Endothelial cell of umbilical vein (primary cell): ENCODE data around the gene SLC23A2. TPM values are rescaled to one million over a fixed set of nuclear protein-coding genes. Genes with fewer than 3 reads are reported as not detected.

Experiments used
- BruUV-seq: library from RNA; stranded (reverse); fragments of 400-500 nt; replicated peaks from 2 replicates; lab custom pipeline; 2021; lab: Mats Ljungman, UMichigan
- CTCF ChIA-PET: fragments of 300-600, 350-600 bp; sonication (Branson Sonifier 250); formaldehyde crosslinking; loops from one replicate; lab custom pipeline; 2021; ENCODE audit warnings: antibody characterized with exemption, inconsistent platforms; lab: Charles Lee
- POLR2A ChIA-PET: fragments of 300-600, 350-600 bp; sonication (Branson Sonifier 250); formaldehyde crosslinking; loops from one replicate; lab custom pipeline; 2021; ENCODE audit warnings: antibody characterized with exemption, inconsistent platforms; lab: Charles Lee
- DNase-seq: peaks from one replicate; pipeline ENCODE4 v3.0.0-alpha.2; 2011; ENCODE audit warnings: low read depth, low spot score
- FAIRE-seq: peaks from 2 replicates; lab custom pipeline; 2011; peaks lifted over from hg19 to GRCh38; lab: Jason Lieb, UNC
- H2AFZ ChIP-seq: 2 replicates; pipeline ENCODE4 v1.6.0; 2012; ENCODE audit warnings: low read depth, low read length, control low read depth, inconsistent platforms
- H3K27ac ChIP-seq: 2 replicates; pipeline ENCODE4 v1.5.1; 2011; ENCODE audit warnings: low read depth, mild to moderate bottlenecking, control low read depth, low read length, moderate library complexity; ENCODE audit not compliant: insufficient read depth
- H3K27me3 ChIP-seq, 2 experiments: 2 replicates each; pipeline versions ENCODE4 v1.6.0 to v1.6.1; 2011; ENCODE audit warnings: low read length in 2 of 2, mixed read lengths in 1 of 2; ENCODE audit not compliant: control insufficient read depth in 2 of 2, insufficient read depth in 2 of 2
- H3K36me3 ChIP-seq, 2 experiments: 2 replicates in 1 of 2; 3 replicates in 1 of 2; pipeline ENCODE4 v1.5.1; 2011; ENCODE audit warnings: low read length in 2 of 2, mild to moderate bottlenecking in 1 of 2, moderate library complexity in 1 of 2; ENCODE audit not compliant: control insufficient read depth in 2 of 2, insufficient read depth in 2 of 2; ENCODE audit errors: extremely low read depth in 1 of 2
- H3K4me1 ChIP-seq: 3 replicates; pipeline ENCODE4 v1.5.1; 2011; ENCODE audit warnings: mild to moderate bottlenecking, low read length; ENCODE audit not compliant: control insufficient read depth, insufficient read depth; ENCODE audit errors: extremely low read depth
- H3K4me2 ChIP-seq: 2 replicates; pipeline ENCODE4 v1.6.1; 2011; ENCODE audit warnings: low read length, control low read depth, mixed read lengths; ENCODE audit not compliant: insufficient read depth
- H3K4me3 ChIP-seq, 3 experiments: fragments of 200-600 bp in 1 of 3; sonication (generic), shearing (Covaris generic) in 1 of 3; replicated peaks in 1 of 3; 2 replicates each; pipeline ENCODE4 v1.5.1; 2011 to 2016; ENCODE audit warnings: control low read depth in 3 of 3, low read length in 3 of 3, mild to moderate bottlenecking in 2 of 3, inconsistent platforms in 1 of 3, low read depth in 1 of 3, moderate library complexity in 1 of 3; ENCODE audit not compliant: insufficient read depth in 1 of 3
- H3K79me2 ChIP-seq: 2 replicates; pipeline ENCODE4 v1.6.0; 2012; ENCODE audit warnings: low read length, inconsistent platforms; ENCODE audit not compliant: control insufficient read depth, insufficient read depth
- H3K9ac ChIP-seq: replicated peaks from 2 replicates; pipeline ENCODE3; 2011; ENCODE audit warnings: low read length, control low read depth; ENCODE audit not compliant: insufficient read depth; ENCODE audit errors: extremely low read depth
- H3K9me1 ChIP-seq: replicated peaks from 3 replicates; pipeline ENCODE4 v1.6.0; 2011; ENCODE audit warnings: mild to moderate bottlenecking, low read length; ENCODE audit not compliant: control insufficient read depth, insufficient read depth; ENCODE audit errors: extremely low read depth
- H3K9me3 ChIP-seq: replicated peaks from 2 replicates; pipeline ENCODE4 v1.5.1; 2012; ENCODE audit warnings: low read length, inconsistent platforms; ENCODE audit not compliant: control insufficient read depth, insufficient read depth
- H4K20me1 ChIP-seq: replicated peaks from 2 replicates; pipeline ENCODE3; 2011; ENCODE audit warnings: mild to moderate bottlenecking, low read length; ENCODE audit not compliant: control insufficient read depth, insufficient read depth; ENCODE audit errors: extremely low read depth
- GATA2 ChIP-seq: IDR thresholded peaks from 2 replicates; pipeline ENCODE4 v1.7.0; 2011; ENCODE audit warnings: low read depth, mild to moderate bottlenecking, moderate library complexity, mixed read lengths, low read length; ENCODE audit not compliant: insufficient read length, insufficient read depth
- JUN ChIP-seq: IDR thresholded peaks from 2 replicates; pipeline ENCODE4 v1.6.1; 2011; ENCODE audit warnings: borderline replicate concordance, low read depth; ENCODE audit not compliant: insufficient read length, insufficient read depth
- MYC ChIP-seq: IDR thresholded peaks from one replicate; pipeline ENCODE4 v1.6.1; 2011; ENCODE audit warnings: mild to moderate bottlenecking, low read depth, low read length
- POLR2A ChIP-seq: IDR thresholded peaks from 2 replicates; pipeline ENCODE4 v1.6.1; 2012; ENCODE audit warnings: low read depth, mild to moderate bottlenecking, control low read depth, low read length
- POLR2AphosphoS5 ChIP-seq: IDR thresholded peaks from 2 replicates; pipeline ENCODE4 v1.6.1; 2012; ENCODE audit warnings: low read depth, mild to moderate bottlenecking, control low read depth, low read length, moderate library complexity; ENCODE audit not compliant: insufficient read depth
- dilution Hi-C: fragments of 300-500 bp; cut with MboI; formaldehyde crosslinking; loops from one replicate; pipeline ENCODE4 v1.15.0; 2019; ENCODE audit warnings: low sequenced_read_pairs; ENCODE audit not compliant: extremely low pct_ligation_motif_present
- intact Hi-C: fragments of 100-400 bp; cut with micrococcal nuclease; formaldehyde crosslinking; loops from one replicate; pipeline ENCODE4 v1.10.0; 2022
- polyA plus RNA-seq, 4 experiments: library from polyadenylated mRNA; depleted of rRNA in 3 of 4; stranded (reverse) in 3 of 4; unstranded in 1 of 4; fragments of >200 nt; gene quantifications; 2 replicates each; pipeline versions ENCODE4 v1.2.1 to v1.2.3, GENCODE V29; 2011 to 2012; ENCODE audit warnings: missing spikeins in 1 of 4
- total RNA-seq: library from RNA; stranded (reverse); gene quantifications from 2 replicates; pipeline ENCODE4 v1.2.3, GENCODE V29; 2021
- TF ChIP-seq, protein P1 (sequence below), 2 donors: IDR thresholded peaks; 1 replicate in 1 of 2; 2 replicates in 1 of 2; pipeline ENCODE4 v1.5.1; 2011; ENCODE audit warnings: low read length in 2 of 2, mild to moderate bottlenecking in 2 of 2, moderate library complexity in 2 of 2, control low read depth in 1 of 2, inconsistent platforms in 1 of 2, low read depth in 1 of 2; ENCODE audit not compliant: insufficient read depth in 1 of 2; ENCODE audit errors: extremely low read depth in 1 of 2

SLC23A2 gene
- total and polyA plus RNA-seq, 2 donors (not counting 3 experiments of a cell fraction or from before 2014, with no cell fraction given) = 24.4 to 24.5 TPM

DNA sequence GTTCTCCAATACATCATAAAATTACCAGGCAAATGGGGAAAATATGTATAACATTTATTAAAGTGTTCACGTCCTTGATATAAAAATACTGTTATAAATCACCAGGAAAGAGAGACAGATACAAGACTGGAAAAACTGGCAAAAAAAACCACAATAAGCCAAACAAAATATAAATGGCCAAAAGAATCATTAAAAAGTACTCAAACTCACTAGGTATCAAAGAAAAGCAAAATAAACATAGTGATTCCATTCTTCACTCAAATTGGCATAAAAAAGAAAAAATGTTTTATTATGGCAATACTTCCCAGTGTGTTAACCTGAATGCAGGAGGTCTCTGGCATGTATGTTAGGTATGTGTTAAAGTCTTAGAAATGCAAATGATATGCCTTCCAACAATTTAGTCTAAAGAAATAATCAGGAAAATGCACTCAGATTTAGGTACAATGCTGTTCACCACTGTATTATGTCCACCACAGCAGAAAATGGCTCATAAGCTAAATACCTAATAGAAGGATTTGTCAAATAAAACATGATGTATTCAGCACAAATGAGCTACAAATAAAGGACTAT is 21.4 kb downstream of the SLC23A2 start:
- Histone ChIP-seq H3K9me3 (no peaks in the 10 kb centered on the region), H4K20me1 (no peaks in the 10 kb centered on the region), H3K79me2 (peaks cover 18% of the 10 kb centered on the region), H3K4me3 (no peak overlapping the region), H3K27ac (no peak overlapping the region), H3K36me3 (no peaks in the 10 kb centered on the region), H3K9me1 (no peaks in the 10 kb centered on the region), H3K27me3 (no peaks in the 10 kb centered on the region), H3K4me2 (no peak overlapping the region), H3K9ac (no peak overlapping the region), H2AFZ (no peak overlapping the region), H3K4me1 (peaks cover 5% of the 10 kb centered on the region)
- BruUV-seq = no TSS peak
- dilution Hi-C loops = no loop called here
- FAIRE-seq = no peak
- ChIA-PET CTCF (interaction anchor here (1.2 to 1.5 kb wide), 2 partner anchors 14 to 24 kb away, joined by 3 read pairs; no protein-coding TSS in a partner anchor), POLR2A (no interaction called here)
- DNase-seq = no peak
- TF ChIP-seq JUN = no peak
- no peak for TF ChIP-seq POLR2A
- no peak for TF ChIP-seq MYC
- TF ChIP-seq GATA2 = no peak
- TF ChIP-seq POLR2AphosphoS5 = no peak
- TF ChIP-seq, protein P1, sequence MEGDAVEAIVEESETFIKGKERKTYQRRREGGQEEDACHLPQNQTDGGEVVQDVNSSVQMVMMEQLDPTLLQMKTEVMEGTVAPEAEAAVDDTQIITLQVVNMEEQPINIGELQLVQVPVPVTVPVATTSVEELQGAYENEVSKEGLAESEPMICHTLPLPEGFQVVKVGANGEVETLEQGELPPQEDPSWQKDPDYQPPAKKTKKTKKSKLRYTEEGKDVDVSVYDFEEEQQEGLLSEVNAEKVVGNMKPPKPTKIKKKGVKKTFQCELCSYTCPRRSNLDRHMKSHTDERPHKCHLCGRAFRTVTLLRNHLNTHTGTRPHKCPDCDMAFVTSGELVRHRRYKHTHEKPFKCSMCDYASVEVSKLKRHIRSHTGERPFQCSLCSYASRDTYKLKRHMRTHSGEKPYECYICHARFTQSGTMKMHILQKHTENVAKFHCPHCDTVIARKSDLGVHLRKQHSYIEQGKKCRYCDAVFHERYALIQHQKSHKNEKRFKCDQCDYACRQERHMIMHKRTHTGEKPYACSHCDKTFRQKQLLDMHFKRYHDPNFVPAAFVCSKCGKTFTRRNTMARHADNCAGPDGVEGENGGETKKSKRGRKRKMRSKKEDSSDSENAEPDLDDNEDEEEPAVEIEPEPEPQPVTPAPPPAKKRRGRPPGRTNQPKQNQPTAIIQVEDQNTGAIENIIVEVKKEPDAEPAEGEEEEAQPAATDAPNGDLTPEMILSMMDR (IDR thresholded peaks at IDR 0.05; ENCODE audit: extremely low read depth in 1 of 2, insufficient read depth in 1 of 2, low read depth in 1 of 2, low read length in 2 of 2) = no peak
- intact Hi-C loops = no loop called here
